Heart left ventricle (tissue), 16 donors: ENCODE results near the gene PRPF6. TPM values are rescaled to one million over a fixed set of nuclear protein-coding genes. Genes with fewer than 3 reads are reported as not detected.

Experiments used
- ATAC-seq, 4 donors: fragments of 200-7000 bp; cut with Tn5 transposase; one replicate each; pipeline ENCODE4 v1.9.1; 2020 to 2022; ENCODE audit warnings: moderate library complexity in 4 of 4, mild to moderate bottlenecking in 3 of 4, moderate number of reproducible peaks in 1 of 4
- DNase-seq, 5 donors: peaks; one replicate each; pipeline ENCODE4 v3.0.0-alpha.2; 2020
- H3K27ac ChIP-seq, 12 donors: fragments of 200-600 bp; sonication (generic) in 4 of 12; one replicate each; pipeline versions ENCODE4 v1.5.0 to v1.8.0; 2016 to 2022; ENCODE audit warnings: mild to moderate bottlenecking in 2 of 12
- H3K27me3 ChIP-seq, 9 donors: fragments of 200-600 bp; sonication (generic) in 2 of 9; one replicate each; pipeline versions ENCODE4 v1.5.1 to v1.8.0; 2016 to 2022; ENCODE audit warnings: mild to moderate bottlenecking in 3 of 9
- H3K36me3 ChIP-seq, 9 donors: fragments of 200-600 bp; sonication (generic) in 2 of 9; one replicate each; pipeline versions ENCODE4 v1.5.0 to v1.8.0; 2018 to 2022; ENCODE audit warnings: mild to moderate bottlenecking in 2 of 9
- H3K4me1 ChIP-seq, 12 donors: fragments of 200-600 bp; sonication (generic) in 4 of 12; one replicate each; pipeline versions ENCODE4 v1.5.0 to v1.8.0; 2016 to 2022; ENCODE audit warnings: mild to moderate bottlenecking in 3 of 12
- H3K4me3 ChIP-seq, 12 donors: fragments of 200-600 bp; sonication (generic) in 4 of 12; one replicate each; pipeline versions ENCODE4 v1.5.0 to v1.8.0; 2017 to 2022; ENCODE audit warnings: mild to moderate bottlenecking in 9 of 12, moderate library complexity in 4 of 12
- H3K9me3 ChIP-seq, 12 donors: fragments of 200-600 bp; sonication (generic) in 4 of 12; one replicate each; pipeline versions ENCODE4 v1.5.0 to v1.8.0; 2016 to 2022; ENCODE audit warnings: mild to moderate bottlenecking in 1 of 12
- CTCF ChIP-seq, 12 donors: fragments of 200-600 bp; sonication (generic) in 4 of 12; IDR thresholded peaks; one replicate each; pipeline versions ENCODE4 v1.5.0 to v1.8.0; 2018 to 2022; ENCODE audit warnings: antibody characterized with exemption in 12 of 12, mild to moderate bottlenecking in 5 of 12
- POLR2A ChIP-seq, 2 donors: fragments of 450-650 bp; IDR thresholded peaks; one replicate each; pipeline ENCODE4 v1.6.1; 2017; ENCODE audit warnings: antibody characterized with exemption in 2 of 2, mild to moderate bottlenecking in 2 of 2, moderate library complexity in 2 of 2
- WGBS, 4 donors: extraction: QIAGEN DNeasy Blood & Tissue Kit in 2 of 4; methylation state at CpG; one replicate each; pipeline versions ENCODE4 v1.1.5 to v1.1.7; 2013 to 2018; 5-methylcytosine and 5-hydroxymethylcytosine counted together
- intact Hi-C, 10 donors: fragments of 100-400 bp; cut with DNase I; formaldehyde crosslinking; loops; one replicate each; pipeline versions ENCODE4 v1.11.1 to v1.14.2; 2022
- polyA plus RNA-seq, 2 donors: library from polyadenylated mRNA; stranded (reverse); fragments of 200-250 nt; gene quantifications; one replicate each; pipeline ENCODE4 v1.2.3, GENCODE V29; 2013
- total RNA-seq, 9 donors: library from RNA; depleted of rRNA in 2 of 9; stranded (reverse); fragments of >200 nt in 2 of 9; fragmentation: NEBNext Ultra II Directional in 3 of 9; extraction: Animal tissue kit (Norgen Biotek cat#: 25700) in 3 of 9; gene quantifications; one replicate each; pipeline versions ENCODE4 v1.1.0 to v1.2.4, GENCODE V29; 2016 to 2023
- donor health status: ischemic (EF 13 %, LVEDD 7.1; RV severe dilation, severe dysfunction).
- donor health status: healthy with polysubstance abuse.
- donor health status: DM: no; HTN: yes; CAD: no.
- donor health status: DM: no; HTN: no; CAD: no.
- donor health status: ischemic (EF 25% LVEDD 6.9; RV normal size, moderate dysfunction).
- donor health status: ischemic (EF 25% LVEDD 5.7; RV mildly dilated, moderate dysfunction).
- donor health status: healthy.
- donor health status: DM: yes; HTN: yes; CAD: no.
- donor health status: ischemic (EF 35%, LVEDD 5.7; RV mildly dilated, moderate dysfunction).
- donor health status: nonischemic (EF 11% LVEDD 7.7; RV severe dilation, severe dysfunction).
- donor health status: DM: yes; HTN: yes; CAD: no.
- donor health status: PGD.
- donor health status: ischemic (EF 29% LVEDD 5.4; RV normal size, mild dysfunction).
- donor health status: nonischemic (EF 23%, LVEDD 6.1; RV moderate dilation, normal function).

PRPF6 gene
- total and polyA plus RNA-seq, 11 donors: 31.0 to 62.6 (median 47.6) TPM

DNA sequence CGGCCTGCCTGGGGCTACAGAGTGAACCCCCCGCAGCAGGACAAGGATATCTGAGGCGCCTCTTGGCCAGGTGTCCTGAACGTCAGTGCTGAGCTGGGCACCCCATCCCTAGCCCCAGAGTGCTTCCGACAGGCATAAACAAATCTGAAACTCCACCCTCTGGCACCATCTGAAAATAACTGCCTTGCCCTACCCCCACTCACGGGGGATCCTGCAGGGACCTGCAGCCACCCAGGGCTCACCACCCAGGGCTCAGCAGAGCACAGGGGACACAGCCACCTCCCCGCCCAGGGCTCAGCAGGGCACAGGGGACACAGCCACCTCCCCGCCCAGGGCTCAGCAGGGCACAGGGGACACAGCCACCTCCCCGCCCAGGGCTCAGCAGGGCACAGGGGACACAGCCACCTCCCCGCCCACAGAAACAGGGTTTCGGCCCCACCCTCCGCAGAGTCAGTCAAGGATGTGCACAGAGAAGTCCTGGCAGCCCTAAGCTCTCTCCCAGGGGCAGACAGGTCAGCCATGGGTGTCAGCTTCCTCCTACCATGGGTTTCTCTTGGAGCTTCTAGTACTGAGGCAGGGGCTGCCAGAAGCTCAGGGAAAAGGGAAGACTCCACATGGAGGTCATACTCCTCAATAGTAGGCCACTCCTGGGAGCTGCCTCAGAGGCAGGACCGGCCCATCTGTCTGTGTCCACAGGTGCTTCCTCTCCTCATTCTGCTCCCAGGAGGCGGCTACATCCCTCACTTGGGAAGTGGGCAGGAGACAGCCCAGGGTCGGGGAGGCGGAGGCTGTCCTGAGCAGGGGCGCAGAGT lies 29.3 kb upstream of the PRPF6 start:
- intact Hi-C loops: no loop called here
- Histone ChIP-seq H3K27me3 (no peaks in the 10 kb centered on the region), H3K27ac (peak overlapping the region; percentile 81 to 98 (median 92)), H3K36me3 (peaks cover 0 to 4% (median 0%) of the 10 kb centered on the region in 9 donors), H3K4me1 (peaks cover 4 to 92% (median 79%) of the 10 kb centered on the region in 12 donors), H3K9me3 (no peaks in the 10 kb centered on the region), H3K4me3 (peak overlapping the region in 7 of 12 donors; percentile 12 to 52 (median 21))
- peak in 4 of 5 donors; percentile 62 to 75 (median 66) for DNase-seq
- WGBS, 4 donors: 47 to 63% (median 50%) methylated on average over 7 to 17 of the region's 17 CpGs
- peak; percentile 2 to 35 (median 21) for ATAC-seq
- TF ChIP-seq POLR2A (IDR thresholded peaks at IDR 0.05) (no peak), CTCF (IDR thresholded peaks at IDR 0.05) (no peak)

- intact Hi-C loops: no loop called here
- H3K4me3 ChIP-seq: peak overlapping the region in 4 of 12 donors; percentile 10 to 52 (median 15)
- TF ChIP-seq CTCF (IDR thresholded peaks at IDR 0.05) (no peak), POLR2A (IDR thresholded peaks at IDR 0.05) (no peak)
- 20 to 60% (median 40%) methylated on average over 1 to 15 of the region's 15 CpGs for WGBS, 4 donors
- H3K4me1 ChIP-seq: peaks cover 4 to 93% (median 81%) of the 10 kb centered on the region in 12 donors
- ATAC-seq (no peak), DNase-seq (peak in 1 of 5 donors; percentile 60)
- H3K36me3 ChIP-seq: peaks cover 0 to 4% (median 0%) of the 10 kb centered on the region in 9 donors
- peak overlapping the region; percentile 81 to 98 (median 92) for H3K27ac ChIP-seq
- H3K9me3 ChIP-seq: no peaks in the 10 kb centered on the region
- no peaks in the 10 kb centered on the region for H3K27me3 ChIP-seq
Measured at GRCh38 chr20:63952210-63952535, 28.8 kb upstream of the PRPF6 start.

- Histone ChIP-seq H3K4me3 (no peak overlapping the region), H3K27me3 (no peaks in the 10 kb centered on the region), H3K9me3 (no peaks in the 10 kb centered on the region), H3K4me1 (peaks cover 4 to 91% (median 80%) of the 10 kb centered on the region in 12 donors), H3K27ac (peak overlapping the region in 11 of 12 donors; percentile 81 to 98 (median 93)), H3K36me3 (peaks cover 0 to 4% (median 0%) of the 10 kb centered on the region in 9 donors)
- no peak for TF ChIP-seq POLR2A (IDR thresholded peaks at IDR 0.05)
- TF ChIP-seq CTCF (IDR thresholded peaks at IDR 0.05): no peak
- 60 to 71% (median 66%) methylated on average over 13 to 14 of the region's 14 CpGs for WGBS, 4 donors
- DNase-seq: peak in 1 of 5 donors; percentile 57
- intact Hi-C loops: no loop called here
- ATAC-seq: no peak
Measured at GRCh38 chr20:63952769-63953168, 28.2 kb upstream of the PRPF6 start.

- WGBS, 4 donors: 50 to 60% (median 51%) methylated on average over 11 to 13 of the region's 13 CpGs
- intact Hi-C loops: loop anchor here in 1 of 10 donors (2.0 kb wide), 1 partner anchor 45 kb away; no protein-coding TSS in a partner anchor
- no peaks in the 10 kb centered on the region for H3K27me3 ChIP-seq
- DNase-seq (no peak), ATAC-seq (no peak)
- H3K36me3 ChIP-seq: peaks cover 0 to 6% (median 0%) of the 10 kb centered on the region in 9 donors
- H3K9me3 ChIP-seq: no peaks in the 10 kb centered on the region
- H3K27ac ChIP-seq: peak overlapping the region in 10 of 12 donors; percentile 31 to 98 (median 96)
- H3K4me3 ChIP-seq: peak overlapping the region in 5 of 12 donors; percentile 89 to 100 (median 96)
- peaks cover 1 to 84% (median 70%) of the 10 kb centered on the region in 12 donors for H3K4me1 ChIP-seq
- TF ChIP-seq POLR2A (IDR thresholded peaks at IDR 0.05) (no peak), CTCF (IDR thresholded peaks at IDR 0.05) (no peak)
Measured at GRCh38 chr20:63953764-63954429, 27.0 kb upstream of the PRPF6 start.
